Ovary (tissue), 9 donors: ENCODE results near the gene CD4. TPM values are rescaled to one million over a fixed set of nuclear protein-coding genes. Genes with fewer than 3 reads are reported as not detected.

ENCODE experiments used
- DNase-seq, 5 donors: peaks; one replicate each; pipeline ENCODE4 v3.0.0-alpha.2; 2019 to 2020
- H3K27ac ChIP-seq, 2 donors: fragments of 200-600 bp; one replicate each; pipeline versions ENCODE4 v1.5.1 to v1.8.0; 2019 to 2022
- H3K27me3 ChIP-seq: fragments of 200-600 bp; one replicate; pipeline ENCODE4 v1.8.0; 2022
- H3K36me3 ChIP-seq: fragments of 200-600 bp; sonication (generic); one replicate; pipeline ENCODE4 v1.5.1; 2019
- H3K4me1 ChIP-seq: one replicate; pipeline ENCODE4 v1.8.1; 2013; ENCODE audit warnings: mild to moderate bottlenecking, moderate library complexity; ENCODE audit not compliant: insufficient read depth
- H3K4me3 ChIP-seq: fragments of 200-600 bp; sonication (generic); one replicate; pipeline ENCODE4 v1.5.1; 2017
- H3K9me3 ChIP-seq, 2 donors: fragments of 200-600 bp in 1 of 2; sonication (generic) in 1 of 2; one replicate each; pipeline versions ENCODE4 v1.5.1 to v1.8.1; 2013 to 2019; ENCODE audit warnings: mild to moderate bottlenecking in 1 of 2, moderate library complexity in 1 of 2
- EP300 ChIP-seq: sonication (generic); formaldehyde crosslinking; IDR thresholded peaks from one replicate; pipeline ENCODE4 v1.6.1; 2017; ENCODE audit warnings: antibody characterized with exemption
- POLR2A ChIP-seq: fragments of 450-650 bp; IDR thresholded peaks from one replicate; pipeline ENCODE4 v1.6.1; 2017; ENCODE audit warnings: antibody characterized with exemption, mild to moderate bottlenecking, moderate library complexity
- WGBS, 3 donors: extraction: QIAGEN DNeasy Blood & Tissue Kit in 1 of 3; methylation state at CpG; one replicate each; pipeline versions ENCODE4 v1.1.5 to v1.1.7; 2013 to 2017; 5-methylcytosine and 5-hydroxymethylcytosine counted together
- intact Hi-C, 4 donors: fragments of 100-400 bp; cut with DNase I; formaldehyde crosslinking; loops; one replicate each; pipeline versions ENCODE4 v1.11.0 to v1.15.1; 2022 to 2023
- polyA plus RNA-seq, 2 donors: library from polyadenylated mRNA; stranded (reverse); fragments of 200-250 nt in 1 of 2; fragments of 350-450 nt in 1 of 2; fragmentation: Illumina TruSeq in 1 of 2; extraction: RNeasy Lipid Tissue Mini Kit (QIAGEN cat#74804) in 1 of 2; gene quantifications; one replicate each; pipeline ENCODE4 v1.2.3, GENCODE V29; 2013 to 2014
- total RNA-seq, 7 donors: library from RNA; depleted of rRNA in 2 of 7; stranded (reverse); fragments of >200 nt in 2 of 7; fragmentation: NEBNext Ultra II Directional in 3 of 7; extraction: Animal tissue kit (Norgen Biotek cat#: 25700) in 3 of 7; gene quantifications; one replicate each; pipeline versions ENCODE4 v1.1.0 to v1.2.4, GENCODE V29; 2016 to 2023
- TF ChIP-seq, protein P1 (sequence below), 3 donors: fragments of 450-650 bp in 2 of 3; fragments of 200-600 bp in 1 of 3; IDR thresholded peaks; one replicate each; pipeline versions ENCODE4 v1.5.1 to v1.8.0; 2016 to 2022; ENCODE audit warnings: antibody characterized with exemption in 3 of 3, mild to moderate bottlenecking in 1 of 3
- donor health status: DM: no; HTN: no; CAD: no; lungs with moderate emphysema.
- donor health status: DM: no; HTN: no; CAD: no.
- donor health status: Bipolar disorder and iron deficiency.
- donor health status: DM: yes; HTN: yes; CAD: no.
- donor health status: DM: no; HTN: no; CAD: no.
- donor health status: DM: yes; HTN: yes; CAD: no.

The CD4 gene
- total and polyA plus RNA-seq, 9 donors = 2.1 to 40.2 (median 10.3) TPM

DNA sequence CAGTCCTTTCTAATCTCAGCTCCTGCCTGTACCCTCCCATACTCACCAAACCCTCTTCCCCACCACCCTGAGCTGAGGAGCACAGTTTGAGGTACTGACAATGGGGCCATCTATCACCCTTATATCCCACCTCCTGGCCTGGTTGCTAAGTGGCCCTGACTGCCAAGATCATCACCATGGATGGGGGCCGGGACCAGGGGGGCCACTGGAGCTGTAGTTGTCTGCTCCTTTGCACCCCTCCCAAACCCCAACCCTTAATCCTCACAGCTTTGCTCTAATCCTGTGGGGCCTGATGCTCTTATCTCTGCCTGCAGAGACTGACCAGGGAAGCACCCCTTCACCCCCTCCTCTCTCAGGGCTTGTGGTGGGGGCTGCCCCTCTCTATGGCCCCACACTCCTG is 51.0 kb downstream of the CD4 start:
- H3K36me3 ChIP-seq = no peaks in the 10 kb centered on the region
- H3K27ac ChIP-seq = no peak overlapping the region
- intact Hi-C loops = no loop called here
- H3K27me3 ChIP-seq = no peaks in the 10 kb centered on the region
- 53 to 55% (median 55%) methylated on average over 1 of the region's 1 CpG for WGBS, 3 donors
- H3K9me3 ChIP-seq = no peaks in the 10 kb centered on the region
- H3K4me3 ChIP-seq = no peak overlapping the region
- no peak for TF ChIP-seq EP300
- TF ChIP-seq, protein P1, sequence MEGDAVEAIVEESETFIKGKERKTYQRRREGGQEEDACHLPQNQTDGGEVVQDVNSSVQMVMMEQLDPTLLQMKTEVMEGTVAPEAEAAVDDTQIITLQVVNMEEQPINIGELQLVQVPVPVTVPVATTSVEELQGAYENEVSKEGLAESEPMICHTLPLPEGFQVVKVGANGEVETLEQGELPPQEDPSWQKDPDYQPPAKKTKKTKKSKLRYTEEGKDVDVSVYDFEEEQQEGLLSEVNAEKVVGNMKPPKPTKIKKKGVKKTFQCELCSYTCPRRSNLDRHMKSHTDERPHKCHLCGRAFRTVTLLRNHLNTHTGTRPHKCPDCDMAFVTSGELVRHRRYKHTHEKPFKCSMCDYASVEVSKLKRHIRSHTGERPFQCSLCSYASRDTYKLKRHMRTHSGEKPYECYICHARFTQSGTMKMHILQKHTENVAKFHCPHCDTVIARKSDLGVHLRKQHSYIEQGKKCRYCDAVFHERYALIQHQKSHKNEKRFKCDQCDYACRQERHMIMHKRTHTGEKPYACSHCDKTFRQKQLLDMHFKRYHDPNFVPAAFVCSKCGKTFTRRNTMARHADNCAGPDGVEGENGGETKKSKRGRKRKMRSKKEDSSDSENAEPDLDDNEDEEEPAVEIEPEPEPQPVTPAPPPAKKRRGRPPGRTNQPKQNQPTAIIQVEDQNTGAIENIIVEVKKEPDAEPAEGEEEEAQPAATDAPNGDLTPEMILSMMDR (IDR thresholded peaks at IDR 0.05) = no peak
- no peak for TF ChIP-seq POLR2A
- no peak for DNase-seq
- H3K4me1 ChIP-seq = no peaks in the 10 kb centered on the region

DNA sequence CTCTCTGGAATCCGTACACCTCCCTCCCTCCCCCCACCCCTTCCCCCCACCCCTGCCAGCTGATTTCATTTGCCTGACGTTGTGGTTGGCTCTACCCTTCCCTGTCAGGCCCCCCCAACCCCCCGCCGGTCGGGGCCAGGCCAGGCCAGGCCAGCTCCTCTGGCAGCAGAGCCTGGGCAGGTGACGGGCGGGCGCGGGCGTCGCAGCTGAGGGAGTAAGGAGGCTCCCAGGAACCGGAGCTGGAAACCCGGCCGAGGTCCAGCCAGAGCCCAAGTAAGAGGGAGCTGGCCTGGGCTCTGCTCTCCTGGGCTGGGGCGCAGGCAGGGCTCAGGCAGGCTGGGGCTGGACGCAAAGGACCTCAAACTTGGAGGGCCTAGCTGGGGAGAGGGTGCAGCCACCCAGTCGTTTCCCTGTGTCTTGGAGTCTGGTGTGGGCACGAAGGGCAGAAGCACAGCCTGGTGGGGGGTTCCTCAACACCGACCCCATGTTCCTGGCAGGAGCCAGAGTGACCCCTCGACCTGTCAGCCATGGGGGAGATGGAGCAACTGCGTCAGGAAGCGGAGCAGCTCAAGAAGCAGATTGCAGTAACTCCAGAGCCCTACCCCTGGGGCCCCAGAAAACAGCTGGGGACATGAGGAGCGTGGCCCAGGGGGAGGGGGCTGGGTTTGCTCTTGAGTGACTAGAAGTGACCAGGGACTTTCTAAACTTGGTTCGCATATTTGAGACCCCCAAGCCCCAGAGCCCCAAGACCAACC is 51.6 kb downstream of the CD4 start, which contains the start of gene GNB3:
GNB3 (plus strand) TSS at position 165 of the 755 bp plus-strand sequence; CDS start at position 528, 363 bp downstream.
- H3K36me3 ChIP-seq = no peaks in the 10 kb centered on the region
- no peak within 1 kb of the TSS for H3K27ac ChIP-seq
- intact Hi-C loops = no loop called here
- H3K4me1 ChIP-seq = no peaks in the 10 kb centered on the region
- no peak for DNase-seq
- H3K9me3 ChIP-seq = no peaks in the 10 kb centered on the region
- no peaks in the 10 kb centered on the region for H3K27me3 ChIP-seq
- WGBS, 3 donors = 66 to 68% (median 66%) methylated on average over 23 to 24 of the region's 24 CpGs
- no peak within 1 kb of the TSS for H3K4me3 ChIP-seq
- TF ChIP-seq POLR2A (no peak), EP300 (no peak)
- TF ChIP-seq, protein P1 (IDR thresholded peaks at IDR 0.05) = no peak

DNA sequence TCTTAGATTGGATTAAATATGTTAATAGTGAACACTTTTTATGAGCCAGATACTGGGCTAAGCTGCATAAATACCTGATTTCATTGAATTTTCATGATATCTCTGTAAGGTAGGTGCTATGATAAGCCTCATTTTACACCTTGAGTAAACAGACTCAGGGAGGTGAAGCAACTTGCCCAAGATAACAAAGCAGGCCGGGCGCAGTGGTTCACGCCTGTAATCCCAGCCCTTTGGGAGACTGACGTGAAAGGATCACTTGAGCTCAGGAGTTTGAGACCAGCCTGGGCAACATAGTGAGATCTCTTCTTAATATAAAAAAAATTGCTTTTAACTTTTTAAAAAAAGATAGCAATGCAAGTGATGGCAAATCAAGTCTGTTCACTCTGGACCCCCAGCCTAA is 52.7 kb downstream of the CD4 start:
- intact Hi-C loops = no loop called here
- H3K36me3 ChIP-seq = no peaks in the 10 kb centered on the region
- no peaks in the 10 kb centered on the region for H3K4me1 ChIP-seq
- WGBS, 3 donors = 92 to 97% (median 93%) methylated on average over 4 of the region's 4 CpGs
- H3K9me3 ChIP-seq = no peaks in the 10 kb centered on the region
- no peak for DNase-seq
- no peaks in the 10 kb centered on the region for H3K27me3 ChIP-seq
- no peak for TF ChIP-seq POLR2A
- TF ChIP-seq, protein P1 (IDR thresholded peaks at IDR 0.05) = no peak
- no peak for TF ChIP-seq EP300
- no peak overlapping the region for H3K4me3 ChIP-seq
- no peak overlapping the region for H3K27ac ChIP-seq

DNA sequence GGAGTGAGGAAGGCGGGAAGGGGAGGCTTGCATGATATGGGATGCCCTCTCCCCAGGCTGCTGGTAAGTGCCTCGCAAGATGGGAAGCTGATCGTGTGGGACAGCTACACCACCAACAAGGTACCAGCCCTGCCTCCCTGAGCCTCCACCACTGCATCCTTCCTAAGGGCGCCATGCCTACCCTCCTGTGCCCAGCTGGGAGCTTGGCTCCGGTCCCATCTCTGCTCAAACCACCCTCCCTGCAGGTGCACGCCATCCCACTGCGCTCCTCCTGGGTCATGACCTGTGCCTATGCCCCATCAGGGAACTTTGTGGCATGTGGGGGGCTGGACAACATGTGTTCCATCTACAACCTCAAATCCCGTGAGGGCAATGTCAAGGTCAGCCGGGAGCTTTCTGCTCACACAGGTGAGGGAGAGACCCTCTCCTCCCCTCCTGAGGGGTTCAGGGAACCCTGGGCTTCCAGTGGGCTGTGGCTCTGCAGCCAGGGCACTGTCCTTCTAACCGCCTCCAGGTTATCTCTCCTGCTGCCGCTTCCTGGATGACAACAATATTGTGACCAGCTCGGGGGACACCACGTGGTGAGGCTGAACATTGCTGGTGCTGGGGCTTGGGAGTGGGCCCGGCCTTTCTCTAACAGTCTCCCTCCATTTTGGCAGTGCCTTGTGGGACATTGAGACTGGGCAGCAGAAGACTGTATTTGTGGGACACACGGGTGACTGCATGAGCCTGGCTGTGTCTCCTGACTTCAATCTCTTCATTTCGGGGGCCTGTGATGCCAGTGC is 54.0 kb downstream of the CD4 start:
- Histone ChIP-seq H3K4me1 (no peaks in the 10 kb centered on the region), H3K9me3 (no peaks in the 10 kb centered on the region), H3K4me3 (no peak overlapping the region), H3K27ac (no peak overlapping the region), H3K36me3 (no peaks in the 10 kb centered on the region), H3K27me3 (no peaks in the 10 kb centered on the region)
- no peak for DNase-seq
- intact Hi-C loops = no loop called here
- 68 to 72% (median 70%) methylated on average over 16 of the region's 16 CpGs for WGBS, 3 donors
- TF ChIP-seq POLR2A (no peak), EP300 (no peak)
- TF ChIP-seq, protein P1 (IDR thresholded peaks at IDR 0.05) = no peak
